Stimulated activated CD8-positive, alpha-beta memory T cell treated with anti-CD3 and anti-CD28 coated beads, Interleukin-15, amount 100 ng/mL, for 4 hours (primary cell): ENCODE results near the gene CASP4.
"Not testable (repeated sequence)": the region's sequence is repeated elsewhere in the genome, so short reads cannot be mapped to it uniquely, and the experiment has no call there.

Source experiments
- DNase-seq, 2 donors: peaks; one replicate each; pipeline ENCODE4 v3.0.0-alpha.2; 2020; ENCODE audit warnings: low read depth in 2 of 2

CASP4 gene

DNA sequence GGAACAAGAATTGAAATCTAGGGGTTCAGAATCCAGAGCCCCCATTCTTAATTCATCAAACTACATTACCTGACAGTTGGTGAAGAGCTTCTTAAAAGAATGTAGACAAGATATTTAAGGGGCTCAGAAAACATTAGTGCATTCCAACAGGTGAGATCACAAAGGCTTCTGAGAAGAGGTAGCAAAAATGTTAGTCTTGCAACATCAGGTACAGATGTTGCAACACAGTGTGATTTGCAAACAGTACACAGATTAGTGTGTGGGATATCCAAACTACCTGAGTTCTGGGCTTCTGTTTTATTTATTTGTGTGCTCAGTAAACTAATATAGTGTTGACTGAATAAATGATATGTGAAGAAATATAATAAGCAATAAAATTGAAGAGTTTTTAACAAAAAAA lies 11.8 kb downstream of the CASP4 start:
- DNase-seq, result no peak

DNA sequence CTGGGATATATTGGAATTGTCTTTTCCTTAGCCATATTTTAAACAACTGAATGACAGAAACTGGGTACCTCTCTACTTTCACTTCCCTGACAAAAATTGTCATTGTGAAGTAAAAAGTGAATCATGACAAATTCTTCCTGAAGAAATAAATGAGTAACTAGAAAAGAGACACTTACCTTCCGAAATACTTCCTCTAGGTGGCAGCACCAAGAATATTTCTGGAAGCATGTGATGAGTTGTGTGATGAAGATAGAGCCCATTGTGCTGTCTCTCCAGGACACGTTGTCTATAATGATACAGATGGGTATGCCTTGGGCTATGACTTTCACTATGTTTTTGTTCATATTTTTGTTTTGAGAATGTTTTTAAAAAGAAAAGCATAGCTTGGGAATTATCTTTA lies 21.5 kb downstream of the CASP4 start:
- DNase-seq, result no peak

DNA sequence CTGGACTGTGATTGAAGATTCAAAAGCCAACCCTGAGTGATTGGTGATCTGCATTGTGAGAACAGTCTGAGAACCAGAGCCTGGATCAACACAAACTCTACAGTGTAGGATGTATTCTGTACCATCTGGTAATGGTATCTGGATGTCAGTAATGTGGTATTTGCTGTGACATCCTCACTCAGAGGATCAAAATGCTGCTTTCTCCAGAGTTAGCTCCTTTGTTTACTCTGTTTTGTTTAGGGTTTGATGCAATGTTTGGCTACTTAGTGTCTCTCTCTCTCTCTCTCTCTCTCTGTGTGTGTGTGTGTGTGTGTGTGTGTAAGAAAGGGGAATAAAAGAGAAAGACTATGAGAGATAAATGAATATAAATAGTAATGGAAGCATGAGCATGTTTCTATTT lies 24.3 kb downstream of the CASP4 start:
- no peak for DNase-seq

DNA sequence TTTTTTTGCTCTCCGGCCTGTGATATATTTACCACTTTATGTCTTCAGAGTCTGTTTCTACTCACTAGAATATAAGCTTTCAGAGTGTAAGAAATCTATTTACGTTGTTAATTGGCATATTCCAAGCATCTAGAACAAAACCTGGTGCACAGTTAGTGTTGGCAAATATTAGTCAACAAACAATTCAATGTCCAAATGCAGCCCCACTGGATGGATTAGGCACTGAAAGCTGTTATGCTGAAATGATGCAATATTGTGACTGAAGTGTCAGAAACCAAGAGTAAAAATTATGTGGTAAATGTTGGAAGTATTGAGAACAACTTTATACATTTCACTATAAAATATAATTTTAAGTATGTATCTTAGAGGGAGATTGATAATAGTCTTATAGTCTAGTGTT lies 24.8 kb downstream of the CASP4 start:
- DNase-seq, result no peak

DNA sequence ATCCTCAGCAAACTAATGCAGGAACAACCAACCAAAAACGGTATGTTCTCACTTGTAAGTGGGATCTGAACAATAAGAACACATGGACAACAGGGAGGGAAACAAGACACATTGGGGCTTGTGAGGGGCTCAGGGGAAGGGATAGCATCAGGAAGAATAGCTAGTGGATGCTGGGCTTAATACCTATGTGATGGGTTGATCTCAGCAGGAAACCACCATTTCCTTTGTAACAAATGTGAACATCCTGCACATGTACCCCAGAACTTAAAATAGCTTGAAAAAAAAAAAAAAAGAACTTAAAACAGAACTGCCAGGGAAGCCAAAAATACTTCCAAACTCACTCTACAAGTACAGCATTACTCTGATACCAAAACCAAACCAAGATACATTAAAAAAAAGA lies 33.8 kb downstream of the CASP4 start:
- no peak for DNase-seq

DNA sequence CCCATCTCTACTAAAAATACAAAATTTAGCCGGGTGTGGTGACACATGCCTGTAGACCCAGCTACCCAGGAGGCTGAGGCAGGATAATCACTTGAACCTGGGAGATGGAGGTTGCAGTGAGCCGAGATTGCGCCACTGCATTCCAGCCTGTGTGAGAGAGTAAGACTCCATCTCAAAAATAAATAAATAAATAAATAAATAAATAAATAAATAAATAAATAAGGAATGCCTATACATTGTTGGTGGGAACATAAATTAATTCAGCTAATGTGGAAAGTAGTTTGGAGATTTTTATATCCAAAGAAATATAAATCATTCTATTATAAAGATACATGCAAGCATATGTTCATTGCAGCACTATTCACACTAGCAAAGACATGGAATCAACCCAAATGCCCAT lies 34.3 kb downstream of the CASP4 start:
- DNase-seq, result not testable (repeated sequence)

DNA sequence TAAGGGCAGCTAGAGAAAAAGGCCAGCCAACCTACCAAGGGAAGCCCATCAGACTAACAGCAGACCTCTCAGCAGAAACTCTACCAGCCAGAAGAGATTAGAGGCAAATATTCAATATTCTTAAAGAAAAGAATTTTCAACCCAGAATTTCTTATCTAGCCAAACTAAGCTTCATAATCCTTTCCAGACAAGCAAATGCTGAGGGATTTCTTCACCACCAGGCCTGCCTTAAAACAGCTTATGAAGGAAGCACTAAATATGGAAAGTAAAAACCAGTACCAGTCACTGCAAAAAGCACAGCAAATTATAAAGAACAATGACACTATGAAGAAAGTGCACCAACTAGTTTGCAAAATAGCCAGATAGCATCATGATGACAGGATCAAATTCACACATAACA lies 39.6 kb downstream of the CASP4 start:
- DNase-seq, result no peak

DNA sequence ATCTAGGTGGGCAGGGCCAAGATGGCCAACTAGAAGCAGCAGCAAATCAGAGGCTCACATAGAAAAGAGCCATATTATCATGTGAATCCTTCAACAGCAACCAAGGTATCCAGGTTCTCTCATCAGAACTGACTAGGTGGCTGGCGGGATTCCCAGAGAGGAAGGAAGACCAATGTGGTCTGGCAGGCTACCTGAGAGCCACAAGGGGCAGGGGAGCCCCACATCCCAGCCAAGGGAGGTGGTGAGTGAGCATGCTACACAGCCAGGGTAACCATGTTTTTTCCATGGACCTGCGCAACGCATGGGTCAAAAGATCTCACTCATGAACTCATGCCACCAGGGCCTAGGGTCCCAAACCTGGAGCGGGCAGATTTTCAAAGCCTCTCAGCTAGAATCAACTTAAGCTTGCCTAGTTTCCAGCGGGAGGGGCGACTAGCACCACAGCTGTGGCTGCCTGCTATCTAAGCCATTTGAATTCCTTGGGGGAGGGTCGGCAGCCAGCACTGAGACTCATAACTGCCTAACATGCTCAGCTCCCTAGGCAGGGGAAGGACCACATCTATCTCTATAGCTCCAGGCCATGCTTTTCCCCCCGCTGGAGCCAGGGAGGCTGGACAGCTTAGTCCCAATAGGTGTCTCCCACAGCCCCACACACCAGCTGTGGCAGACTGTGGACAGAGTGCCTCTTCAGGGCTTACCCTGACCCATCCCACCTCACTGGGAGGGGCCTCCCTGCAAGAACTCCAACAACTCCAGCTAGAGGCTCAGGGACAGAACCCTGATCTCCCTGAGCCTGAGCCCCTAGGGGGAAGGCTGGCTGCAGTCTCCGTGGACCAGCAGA lies 41.4 kb downstream of the CASP4 start:
- no peak for DNase-seq

DNA sequence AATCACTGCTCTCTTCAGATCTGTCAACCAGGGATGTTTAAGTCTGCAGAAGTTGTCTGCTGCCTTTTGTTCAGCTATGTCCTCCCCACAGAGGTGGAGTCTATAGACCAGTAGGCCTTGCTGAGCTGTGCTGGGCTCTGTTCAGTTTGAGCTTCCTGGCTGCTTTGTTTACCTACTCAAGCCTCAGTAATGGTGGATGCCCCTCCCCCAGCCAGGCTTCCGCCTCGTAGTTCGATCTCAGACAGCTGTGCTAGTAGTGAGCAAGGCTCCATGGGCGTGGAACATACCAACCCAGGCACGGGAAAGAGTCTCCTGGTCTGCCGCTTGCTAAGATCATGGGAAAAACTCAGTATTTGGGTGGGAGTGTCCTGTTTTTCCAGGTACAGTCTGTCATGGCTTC lies 42.5 kb downstream of the CASP4 start:
- no peak for DNase-seq

DNA sequence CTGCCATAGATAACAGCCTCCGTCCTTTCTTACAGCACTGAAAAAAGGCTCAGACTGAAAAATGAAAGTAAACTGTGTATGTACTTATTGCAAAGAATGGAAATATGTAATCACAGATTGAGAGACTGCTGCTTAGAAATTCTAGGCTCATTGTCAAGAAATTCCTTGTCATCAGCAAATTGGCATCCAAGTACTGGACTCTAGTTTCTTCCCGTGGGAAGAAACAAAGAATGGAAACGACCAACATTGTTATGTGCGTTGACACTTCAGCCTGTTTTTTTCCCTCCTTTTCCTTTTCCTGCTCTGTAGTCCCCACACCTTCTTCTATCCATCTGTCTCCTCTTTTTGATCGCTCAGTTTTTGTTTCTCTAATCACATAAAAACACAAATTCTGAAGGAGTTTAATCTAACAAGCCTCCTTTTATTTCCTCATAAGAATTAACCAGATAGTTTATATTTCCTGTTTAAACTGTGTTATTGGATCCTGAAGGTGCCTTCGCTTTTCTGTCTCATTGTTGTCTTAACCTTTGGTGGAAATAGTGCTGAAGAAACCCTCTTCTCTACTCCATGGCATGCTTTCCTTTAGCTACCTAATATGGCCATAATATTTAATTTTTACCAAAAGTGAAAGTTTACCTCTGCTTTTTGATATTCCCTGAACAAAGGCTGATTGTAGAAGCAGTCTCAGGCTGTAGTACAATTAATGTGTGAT lies 50.1 kb downstream of the CASP4 start:
- no peak for DNase-seq

DNA sequence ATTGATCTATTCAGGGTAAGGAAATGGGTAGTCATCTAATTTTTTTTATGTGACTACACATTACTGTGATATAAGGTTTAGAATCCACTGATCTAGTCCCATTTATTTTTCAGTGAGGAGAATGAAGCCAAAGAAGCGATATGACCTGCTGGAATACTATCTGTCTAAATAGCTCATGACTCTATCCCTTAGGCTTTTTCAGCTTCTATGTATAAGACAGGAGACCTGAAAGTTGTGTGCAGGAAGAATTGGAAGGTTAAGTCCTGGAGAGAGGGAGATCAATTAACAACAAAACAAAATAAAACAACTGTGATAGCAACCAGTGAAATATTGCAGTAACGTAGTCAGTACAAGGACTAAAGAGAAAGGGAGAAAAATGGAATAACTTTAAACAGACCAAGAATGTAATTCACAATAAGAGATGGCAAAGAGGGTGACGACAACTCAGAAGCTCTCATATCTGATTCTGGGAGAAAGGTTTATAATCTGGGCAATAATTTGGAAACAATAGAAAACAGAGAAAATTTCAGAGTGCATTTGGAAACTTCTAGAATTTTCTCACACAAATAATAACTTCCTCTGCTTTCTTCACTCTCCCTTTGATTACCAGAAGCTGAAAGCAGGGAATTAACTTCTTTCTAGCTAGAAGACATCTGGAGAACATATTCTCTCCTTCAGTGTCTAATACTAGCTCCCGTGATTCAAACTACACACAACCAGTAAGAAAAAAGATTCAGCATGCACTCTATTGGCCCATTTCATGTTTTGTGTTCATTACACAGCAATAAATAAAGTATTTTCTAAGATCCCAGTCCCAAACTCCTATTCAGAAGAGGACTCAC lies 50.9 kb downstream of the CASP4 start:
- DNase-seq, result no peak

DNA sequence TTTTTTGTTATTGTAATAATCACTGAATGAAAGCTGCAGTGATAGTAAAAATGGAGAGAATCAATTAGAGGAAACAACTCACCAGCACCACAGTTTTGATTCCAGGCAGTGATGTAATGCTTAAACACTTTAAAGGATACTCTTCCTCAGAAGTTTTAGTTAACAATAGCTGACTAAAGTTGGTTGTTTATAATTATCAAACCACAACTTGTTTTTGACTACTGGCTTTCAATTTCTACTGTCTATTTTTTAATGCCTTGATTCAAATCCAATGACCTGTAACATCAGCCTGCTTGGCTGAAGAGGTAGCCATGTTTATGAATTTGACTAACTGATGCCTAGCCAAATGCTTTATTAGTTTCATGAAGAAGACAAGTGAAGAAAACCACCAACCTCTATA lies 51.9 kb downstream of the CASP4 start:
- no peak for DNase-seq

DNA sequence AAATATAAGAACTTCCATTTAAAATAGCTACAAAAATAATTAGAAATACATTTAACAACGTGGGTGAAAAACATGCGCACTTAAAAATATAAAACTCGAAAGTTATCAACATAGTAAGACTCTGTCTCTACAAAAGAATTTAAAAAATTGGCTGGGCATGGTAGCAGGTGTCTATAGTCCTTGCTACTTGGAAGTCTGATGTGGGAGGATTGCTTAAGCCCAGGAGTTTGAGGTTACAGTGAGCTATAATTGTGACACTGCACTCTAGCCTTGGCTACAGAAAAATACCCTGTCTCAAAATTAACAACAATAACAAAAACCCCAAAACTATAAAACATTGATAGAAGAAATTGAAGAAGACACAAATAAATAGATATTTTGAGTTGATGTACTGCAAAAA lies 56.3 kb downstream of the CASP4 start:
- DNase-seq, result no peak

DNA sequence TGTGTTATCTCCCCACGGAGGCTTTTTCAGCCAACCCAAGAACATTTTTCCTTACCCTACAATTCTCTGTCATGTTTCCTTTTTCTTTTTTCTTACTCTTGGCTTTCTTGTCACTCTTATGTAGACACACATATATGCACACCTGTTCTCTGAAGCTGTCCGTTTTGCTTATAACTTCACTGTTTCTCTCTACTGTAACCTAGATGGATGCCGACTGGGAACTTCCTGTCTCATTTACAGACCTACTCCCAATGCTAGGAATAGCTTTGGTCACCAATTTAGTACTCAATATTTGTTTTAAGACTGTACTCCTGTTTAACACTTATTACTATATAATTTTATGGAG lies 60.2 kb downstream of the CASP4 start:
- no peak for DNase-seq

DNA sequence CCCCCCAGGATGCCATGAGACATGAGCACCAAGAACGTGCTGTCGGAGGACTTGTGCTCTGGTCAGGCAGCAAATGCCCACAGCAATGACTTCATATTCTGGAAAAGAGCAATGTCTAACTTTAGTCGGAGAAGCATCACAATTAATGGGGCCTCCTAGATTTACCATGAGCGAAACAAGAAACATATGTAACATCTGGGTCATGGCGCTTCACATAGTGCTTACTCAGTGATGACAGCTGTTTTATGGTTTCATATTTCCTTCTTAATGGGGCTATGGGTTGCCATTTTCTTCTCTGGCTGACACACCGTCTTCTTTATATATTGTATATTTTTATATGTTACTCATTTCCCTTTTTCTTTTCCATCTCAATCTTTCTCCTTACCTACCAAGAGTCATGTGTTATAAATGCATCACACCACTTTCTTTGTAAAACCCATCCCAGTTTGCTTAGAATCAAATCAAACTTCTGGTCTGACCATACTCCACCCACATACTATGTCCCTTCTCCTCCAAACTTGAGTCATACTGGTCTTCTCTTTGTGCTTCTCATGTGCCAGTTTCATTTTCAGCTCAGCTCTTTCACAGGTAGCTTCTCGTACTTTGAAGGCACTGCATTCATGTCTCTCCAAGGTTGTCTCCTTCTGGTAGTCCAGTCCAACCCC lies 60.7 kb downstream of the CASP4 start:
- no peak for DNase-seq

DNA sequence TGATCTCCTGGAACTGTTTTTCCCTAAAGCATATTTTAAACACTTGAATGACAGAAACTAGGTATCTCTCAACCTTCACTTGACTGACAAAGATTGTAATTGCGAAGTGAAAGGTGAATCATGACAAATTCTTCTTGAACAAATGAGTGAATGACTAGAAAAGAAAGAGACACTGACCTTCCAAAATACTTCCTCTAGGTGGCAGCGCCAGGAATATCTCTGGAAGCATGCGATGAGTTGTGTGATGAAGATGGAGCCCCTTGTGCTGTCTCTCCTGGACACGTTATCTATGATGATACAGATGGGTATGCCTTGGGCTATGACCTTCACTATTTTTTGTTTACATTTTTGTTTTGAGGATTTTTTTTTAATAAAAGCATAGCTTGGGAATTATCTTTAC lies 63.1 kb downstream of the CASP4 start:
- DNase-seq, result no peak

DNA sequence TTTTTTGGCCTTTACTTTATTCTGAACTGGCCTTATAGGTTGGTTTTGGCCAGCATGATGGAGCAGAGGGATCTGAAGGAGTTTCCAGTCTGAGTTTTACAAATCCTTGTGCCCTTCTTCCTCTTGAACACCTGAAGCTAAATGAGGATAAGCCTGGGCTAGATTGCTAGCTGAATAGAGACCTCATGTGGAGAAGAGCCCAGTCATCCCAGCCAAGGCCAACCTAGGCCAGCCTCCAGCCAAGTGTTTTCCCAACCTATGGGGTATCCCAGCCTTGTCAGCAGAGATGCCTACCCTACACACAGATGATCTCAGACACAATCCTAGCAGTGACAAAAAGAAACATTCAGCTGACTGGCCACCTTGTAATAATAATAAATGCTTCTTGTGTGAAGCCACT lies 69.1 kb downstream of the CASP4 start:
- DNase-seq, result no peak

DNA sequence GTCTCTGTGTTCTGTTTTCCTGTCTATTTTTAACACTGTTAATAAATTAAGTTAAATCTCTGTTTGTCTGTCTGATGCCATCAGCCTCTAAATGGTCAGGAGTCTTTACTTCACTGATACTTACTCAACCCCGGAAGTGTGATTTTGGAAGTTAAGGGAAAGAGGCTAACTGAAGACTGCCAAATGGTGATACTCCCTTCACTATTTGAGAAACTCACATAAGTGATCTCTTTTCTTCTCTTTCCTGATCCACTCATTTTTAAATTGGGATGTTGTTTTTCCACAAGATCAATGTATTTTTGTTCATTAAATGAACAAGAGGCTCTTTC lies 69.7 kb downstream of the CASP4 start:
- DNase-seq, result no peak

DNA sequence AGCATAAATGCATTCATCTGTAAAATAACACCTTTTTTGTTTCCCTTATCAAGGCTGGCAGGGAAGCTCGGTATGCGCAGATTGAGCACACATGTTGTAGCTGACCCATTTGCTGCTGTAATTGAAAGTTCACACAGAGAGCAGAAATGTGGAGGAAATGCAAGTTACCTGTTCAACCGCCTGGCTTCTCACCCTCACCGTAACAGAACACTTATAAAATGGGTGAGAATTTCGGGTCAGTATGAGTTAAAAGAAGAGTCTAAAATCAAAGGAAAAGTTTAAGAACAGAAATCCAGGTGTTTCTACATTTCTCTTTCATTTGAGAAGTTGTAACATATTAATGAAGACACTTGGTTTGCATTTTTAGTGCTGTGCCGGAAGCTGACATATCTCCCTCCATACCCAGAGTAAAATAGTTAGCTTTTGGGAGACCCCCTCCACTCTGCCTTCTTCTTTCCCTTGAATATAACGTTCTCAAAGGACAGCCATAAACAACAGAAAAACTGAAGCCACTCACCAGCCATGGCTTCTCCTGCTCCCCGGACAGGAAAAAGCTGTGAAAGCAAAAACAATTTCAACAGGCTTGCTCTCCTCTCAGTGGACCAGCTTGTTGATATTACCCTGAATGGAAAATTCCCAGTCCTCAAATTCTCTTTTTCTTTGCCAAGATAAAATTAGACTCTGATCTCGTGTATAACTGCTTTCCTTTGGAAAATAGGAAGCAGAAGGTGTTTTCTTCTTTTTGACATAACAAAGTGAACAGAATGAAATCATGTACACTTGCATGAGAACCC lies 70.3 kb downstream of the CASP4 start, which contains the start of gene CASP12:
TSS of gene CASP12 (minus strand) at position 570 of the 794 bp plus-strand sequence.
- DNase-seq, result no peak

DNA sequence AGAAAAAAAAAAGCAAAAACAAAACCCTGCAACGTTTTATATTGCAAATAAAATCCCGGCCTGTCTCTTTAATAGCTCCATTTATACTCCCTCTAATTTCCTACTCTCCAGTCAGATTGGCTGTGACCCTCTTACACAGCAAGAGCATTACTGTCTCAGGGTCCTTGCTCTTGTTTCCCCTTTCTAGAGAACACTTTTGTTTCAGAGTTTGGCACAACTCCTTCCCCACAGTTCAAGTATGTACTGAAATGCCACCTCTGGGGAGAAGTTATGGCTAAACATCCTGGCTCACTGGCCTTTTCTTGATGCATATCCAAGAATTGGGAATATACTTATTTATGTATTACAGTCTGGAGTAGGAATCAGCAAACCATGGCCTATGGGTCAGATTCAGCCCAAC lies 72.7 kb downstream of the CASP4 start:
- no peak for DNase-seq

DNA sequence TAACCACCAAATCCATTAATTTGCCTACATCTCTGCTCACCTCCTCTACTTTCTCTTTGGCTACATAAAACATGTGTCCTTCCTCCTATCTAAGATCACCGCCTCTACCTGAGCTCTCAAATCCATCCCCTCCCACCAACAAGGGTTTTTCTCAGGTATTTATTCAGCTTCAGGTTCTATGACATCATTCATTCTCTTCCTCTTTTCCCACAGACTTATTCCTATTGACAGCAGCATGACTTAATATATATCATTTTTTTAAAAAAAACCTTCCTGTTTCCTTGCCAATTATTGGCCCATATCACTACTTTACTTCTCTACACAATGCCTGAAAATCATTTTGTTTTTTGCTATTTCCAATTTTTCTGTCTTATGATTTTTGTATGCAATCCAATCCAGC lies 74.5 kb downstream of the CASP4 start:
- no peak for DNase-seq
